Medulla oblongata (tissue), 1 donor: ENCODE results near the gene PNO1.
"Not testable (repeated sequence)": the region's sequence is repeated elsewhere in the genome, so short reads cannot be mapped to it uniquely, and the experiment has no call there.

Experiments
- DNase-seq: peaks from one replicate; pipeline ENCODE4 v3.0.0-alpha.2; 2015; ENCODE audit errors: extremely low spot score

PNO1 gene

DNA sequence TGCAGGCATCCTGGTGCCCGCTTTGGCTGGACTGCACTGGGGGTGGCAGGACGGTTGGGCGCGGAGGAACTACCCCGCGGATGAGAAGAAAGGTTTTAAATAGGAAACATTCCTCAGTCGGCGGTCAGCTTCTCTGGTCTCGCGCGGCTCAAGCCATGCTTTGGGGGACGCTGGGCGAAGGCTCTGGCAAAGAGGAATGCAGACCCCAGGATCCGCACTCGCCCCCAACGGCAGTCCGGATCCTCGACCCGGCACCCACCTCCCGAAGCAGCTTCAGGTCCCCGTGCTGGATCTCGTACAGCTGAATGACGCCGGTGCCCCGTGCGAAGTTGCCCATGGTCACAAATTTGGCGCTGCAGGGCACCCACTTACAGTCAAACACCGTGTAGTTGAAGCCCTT lies 686 bp upstream of the PNO1 start:
- DNase-seq, result no peak

DNA sequence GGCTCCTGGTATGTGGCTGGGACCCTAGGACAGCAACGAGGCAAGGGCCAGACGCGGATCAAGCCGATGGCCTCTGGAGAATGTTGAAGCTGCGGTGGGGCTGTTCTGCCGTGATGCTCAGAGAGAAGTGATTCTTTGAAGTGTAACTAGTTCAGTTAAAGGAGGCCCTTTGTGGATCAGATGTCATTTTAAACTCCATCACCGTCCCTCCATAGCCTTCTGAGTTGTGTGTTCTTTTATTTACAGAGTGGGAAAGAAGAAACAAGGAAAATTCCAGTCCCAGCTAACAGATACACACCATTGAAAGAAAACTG lies 403 bp downstream of the PNO1 start:
- no peak for DNase-seq

DNA sequence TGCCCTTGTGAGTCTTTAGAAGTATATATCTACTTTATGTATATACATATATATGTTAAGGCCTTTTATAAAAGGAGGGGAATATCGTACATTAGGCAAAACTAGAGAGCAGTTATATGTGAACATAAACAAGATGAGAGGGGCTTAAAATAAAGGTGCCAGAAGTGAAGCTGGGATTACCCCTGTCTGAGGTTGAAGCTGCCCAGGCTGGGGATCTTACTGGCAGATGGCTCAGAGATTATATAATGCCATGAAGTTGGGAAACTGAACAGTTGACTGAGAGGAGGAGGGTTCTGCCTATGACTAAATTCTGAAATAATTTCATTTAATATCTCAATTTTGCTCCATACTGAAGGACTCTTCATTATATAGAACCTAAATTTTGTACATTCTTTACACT lies 6.0 kb downstream of the PNO1 start:
- no peak for DNase-seq

DNA sequence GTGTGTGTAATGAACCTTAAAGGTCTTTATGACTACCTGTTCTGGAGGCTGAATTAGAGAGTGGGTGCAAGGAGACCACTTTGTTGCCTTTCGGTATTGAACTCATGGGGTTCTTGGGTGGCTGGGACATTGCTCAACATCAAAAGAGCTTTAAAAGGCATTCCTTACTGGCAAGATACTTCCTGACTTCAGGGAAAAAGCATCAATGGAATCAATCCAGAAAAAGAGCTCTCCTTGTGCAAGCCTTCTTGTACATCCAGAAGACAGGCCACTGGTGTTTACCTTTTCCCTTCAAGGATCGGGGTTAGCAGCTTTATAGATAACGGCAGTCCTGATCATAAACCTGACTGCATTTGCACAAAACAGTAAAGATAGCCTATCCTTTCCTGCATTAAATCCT lies 9.5 kb downstream of the PNO1 start:
- no peak for DNase-seq

DNA sequence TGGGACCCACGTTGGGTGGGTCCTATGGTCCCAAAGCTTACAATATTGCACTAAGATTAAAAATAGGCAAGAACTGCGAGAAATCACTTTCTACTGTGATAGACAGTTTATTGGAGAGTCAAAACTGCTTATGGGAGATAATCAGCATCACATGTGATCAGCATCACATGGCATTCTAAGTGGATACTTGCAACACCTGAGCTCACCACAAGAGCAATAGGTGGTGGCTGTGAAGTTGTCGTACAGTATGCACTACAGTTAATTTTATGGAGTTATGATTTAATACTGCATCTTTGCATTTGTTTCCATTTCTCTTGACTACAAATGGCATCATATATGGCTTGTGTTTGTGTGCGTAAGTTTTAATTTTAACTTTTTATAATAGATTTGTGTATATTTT lies 11.6 kb downstream of the PNO1 start:
- DNase-seq, result no peak

DNA sequence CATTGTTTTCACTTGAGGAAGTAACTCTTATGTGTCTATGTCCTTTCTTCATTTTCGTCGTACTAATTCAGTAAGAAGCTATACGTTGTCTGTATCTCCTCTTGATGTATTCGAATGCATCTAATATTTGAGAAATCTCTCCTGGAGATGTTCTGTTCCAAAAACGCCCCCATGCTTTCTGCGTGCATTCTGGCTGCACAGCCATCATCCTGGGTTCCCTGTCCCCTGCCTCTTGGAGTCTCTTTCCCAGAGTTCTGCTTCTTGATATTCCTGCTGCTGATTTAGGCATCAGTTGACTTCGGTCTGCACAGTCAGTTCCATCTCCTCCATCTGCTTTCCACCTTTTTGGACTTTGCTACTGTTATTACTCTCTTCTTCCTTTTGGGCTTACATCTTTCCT lies 13.5 kb downstream of the PNO1 start:
- no peak for DNase-seq

DNA sequence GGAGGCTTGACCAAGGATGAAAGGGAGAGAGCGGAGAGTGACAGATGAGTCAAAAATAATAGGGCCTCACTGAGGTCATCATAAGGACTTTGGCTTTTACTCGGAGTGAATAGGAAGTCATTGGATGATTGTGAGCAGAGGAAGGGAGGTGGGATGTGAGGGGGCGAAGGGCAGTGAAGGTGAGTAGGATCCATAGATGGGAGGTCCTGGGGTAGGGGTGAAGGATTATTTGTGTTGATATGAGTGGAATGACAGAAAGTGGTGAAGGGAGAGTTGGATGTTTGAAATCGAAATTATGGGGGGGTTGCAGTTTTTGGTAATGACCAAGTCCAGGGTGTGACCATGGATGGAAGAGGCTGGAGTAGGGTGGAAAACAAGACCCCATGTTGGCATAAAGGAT lies 14.0 kb downstream of the PNO1 start:
- no peak for DNase-seq

DNA sequence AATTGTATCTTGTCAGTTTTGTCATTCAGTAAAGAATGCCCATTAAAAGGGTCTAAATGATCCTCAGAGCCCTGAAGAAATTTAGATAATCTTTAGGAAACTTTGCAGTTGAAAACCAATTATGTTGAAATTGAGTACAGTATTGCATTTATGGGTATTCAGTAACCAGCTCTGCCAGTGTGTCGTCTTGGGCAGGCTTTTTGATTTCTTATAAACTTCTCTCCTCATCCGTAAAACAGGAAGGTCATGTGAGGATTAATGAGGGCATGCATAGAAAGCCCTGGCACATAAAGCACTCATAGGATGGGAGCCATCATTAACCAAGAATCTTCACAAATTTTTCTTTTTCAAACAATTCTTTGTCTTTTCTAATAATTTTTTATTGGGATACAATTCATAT lies 14.8 kb downstream of the PNO1 start:
- DNase-seq, result no peak

DNA sequence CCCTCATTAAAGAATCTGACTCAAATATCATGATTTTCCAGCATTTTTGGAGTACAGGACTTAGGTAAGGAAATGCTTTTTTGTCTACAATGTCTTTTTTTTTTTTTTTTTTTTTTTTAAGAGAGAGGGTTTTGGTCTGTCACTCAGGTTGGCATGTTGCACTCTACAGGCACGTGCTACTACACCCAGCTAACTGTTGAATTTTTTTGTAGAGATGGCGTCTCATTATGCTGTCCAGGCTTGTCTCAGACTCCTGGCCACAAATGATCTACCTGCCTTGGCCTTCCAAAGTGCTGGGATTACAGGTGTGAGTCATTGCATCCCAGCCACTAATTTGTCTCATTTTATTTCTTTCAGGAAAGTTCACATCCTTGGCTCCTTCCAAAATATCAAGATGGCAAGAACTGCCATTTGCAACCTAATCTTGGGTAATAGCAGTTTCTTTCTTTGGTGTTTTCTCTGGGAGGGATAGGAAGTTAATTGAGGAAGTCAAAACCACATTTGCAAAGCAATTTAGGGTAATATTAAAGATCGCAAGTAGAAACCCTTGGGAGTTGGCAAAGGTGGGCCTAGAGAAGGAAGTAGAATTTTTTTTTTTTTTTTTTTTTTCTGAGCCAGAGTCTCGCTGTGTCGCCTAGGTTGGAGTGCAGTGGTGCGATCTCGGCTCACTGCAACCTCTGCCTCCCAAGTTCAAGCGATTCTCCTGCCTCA lies 15.5 kb downstream of the PNO1 start:
- DNase-seq, result peak; percentile 14

DNA sequence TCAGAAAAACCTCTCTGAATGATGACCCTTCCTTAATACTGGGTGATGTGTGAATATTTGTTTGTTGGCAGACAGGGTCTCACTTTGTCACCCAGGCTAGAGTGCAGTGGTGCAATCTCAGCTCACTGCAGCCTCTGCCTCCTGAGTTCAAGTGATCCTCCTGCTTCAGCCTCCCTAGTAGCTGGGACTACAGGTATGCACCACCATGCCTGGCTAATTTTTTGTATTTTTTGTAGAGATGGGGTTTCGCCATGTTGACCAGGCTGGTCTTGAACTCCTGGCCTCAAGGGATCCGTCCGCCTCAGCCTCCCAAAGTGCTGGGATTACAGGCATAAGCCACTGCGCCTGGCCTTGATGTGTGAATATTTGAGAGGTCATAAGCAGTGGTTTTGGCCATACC lies 17.5 kb downstream of the PNO1 start:
- not testable (repeated sequence) for DNase-seq

DNA sequence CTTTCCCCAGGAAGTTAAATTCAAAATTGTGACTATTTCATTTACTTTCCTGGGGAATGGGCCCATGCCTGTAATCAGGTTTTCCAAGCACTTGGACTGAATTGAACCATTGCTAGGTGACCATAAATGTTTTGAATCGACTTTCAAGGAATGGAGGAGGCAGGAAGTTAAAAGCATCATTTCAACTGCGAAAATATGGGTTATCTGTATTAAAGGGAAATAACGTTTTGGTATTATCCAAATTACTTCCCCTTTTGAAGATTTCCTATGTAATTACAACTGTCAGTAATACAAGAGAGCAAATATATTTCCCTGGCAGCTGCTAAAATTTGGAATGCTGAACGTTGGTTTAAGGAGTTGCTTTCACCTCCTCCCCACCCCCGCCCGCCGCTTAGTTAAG lies 19.0 kb downstream of the PNO1 start:
- DNase-seq, result no peak

DNA sequence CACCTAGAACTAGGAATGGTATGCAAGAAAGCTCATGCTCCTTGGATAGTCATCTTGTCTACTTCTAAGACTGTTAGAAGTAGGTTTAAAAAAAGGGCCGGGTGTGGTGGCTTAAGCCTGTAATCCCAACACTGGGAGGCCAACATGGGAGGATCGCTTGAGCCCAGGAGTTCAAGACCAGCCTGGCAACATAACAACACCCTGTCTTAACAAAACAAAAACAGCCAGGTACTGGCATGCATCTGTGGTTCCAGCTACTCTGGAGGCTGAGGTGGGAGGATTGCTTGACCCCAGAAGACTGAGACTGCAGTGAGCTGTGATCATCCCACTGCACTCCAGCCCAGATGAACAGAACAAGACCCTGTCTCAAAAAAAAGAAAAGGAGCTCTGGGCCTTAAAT lies 19.9 kb downstream of the PNO1 start:
- no peak for DNase-seq

DNA sequence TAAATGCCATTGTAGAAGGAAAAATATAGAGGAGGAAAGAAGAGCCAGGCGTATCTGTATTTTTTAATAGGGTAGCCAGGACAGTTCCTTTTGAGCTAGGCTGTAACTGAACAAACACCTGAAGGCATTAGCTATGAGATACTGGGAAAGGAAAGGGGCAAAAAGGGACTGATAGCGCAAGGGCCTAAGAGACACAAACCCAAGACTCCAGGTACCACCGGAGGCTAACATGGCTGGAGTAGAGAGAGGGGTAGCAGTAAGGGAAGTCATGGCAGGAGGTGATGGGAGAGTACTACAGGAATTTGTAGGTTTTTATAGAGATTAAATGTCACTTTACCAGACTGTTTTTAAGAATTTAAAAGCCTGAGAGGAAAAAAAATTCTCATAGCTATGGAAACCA lies 20.7 kb downstream of the PNO1 start:
- no peak for DNase-seq

DNA sequence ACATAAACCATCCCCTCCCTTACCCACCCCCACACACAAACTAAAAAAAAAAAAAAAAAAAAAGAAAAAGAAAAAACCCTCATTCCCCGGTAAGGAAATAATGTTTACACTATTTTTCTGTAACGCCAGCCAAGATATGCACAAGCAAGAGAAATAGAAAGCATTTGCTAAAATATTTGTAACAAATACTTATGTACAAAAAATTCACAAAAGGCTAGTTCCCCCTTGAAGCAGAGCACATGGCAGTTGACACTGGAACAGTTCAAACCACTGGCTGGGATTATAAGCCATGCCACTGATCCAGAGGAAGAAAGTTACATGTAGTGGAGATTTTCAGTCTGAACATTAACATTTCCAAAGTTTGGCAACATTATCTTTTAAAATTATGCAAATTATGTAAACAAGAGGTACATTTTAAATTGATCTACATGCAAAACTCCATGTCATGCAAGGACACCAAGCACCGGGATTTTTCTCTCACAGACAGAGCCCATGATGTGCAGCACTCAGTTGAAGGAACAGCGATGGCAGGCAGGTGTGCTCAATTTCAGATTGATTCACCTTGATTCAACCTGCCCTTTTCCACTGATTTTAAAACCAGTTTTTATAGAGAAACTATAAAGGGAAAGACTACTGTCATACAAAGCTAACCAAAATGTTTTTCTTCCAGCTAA lies 21.4 kb downstream of the PNO1 start:
- no peak for DNase-seq

DNA sequence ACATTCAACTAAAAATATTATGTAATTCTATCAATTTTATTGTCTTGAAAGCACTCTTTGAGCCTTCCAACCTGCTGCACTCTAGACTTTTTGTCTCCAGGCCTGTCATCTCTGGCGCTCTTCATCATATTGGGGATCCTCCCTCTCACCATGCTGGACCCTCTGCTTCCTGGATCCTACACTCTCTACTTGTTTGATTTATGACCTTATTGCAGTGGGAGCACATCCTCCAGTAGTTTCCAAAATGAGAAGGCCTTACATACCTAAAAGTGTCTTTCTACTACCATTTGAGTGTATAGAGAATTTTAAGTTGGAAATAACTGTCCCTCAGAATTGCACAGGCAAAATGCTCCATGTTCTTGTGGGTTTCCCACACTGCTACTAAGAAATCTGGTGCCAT lies 25.2 kb downstream of the PNO1 start:
- DNase-seq, result no peak

DNA sequence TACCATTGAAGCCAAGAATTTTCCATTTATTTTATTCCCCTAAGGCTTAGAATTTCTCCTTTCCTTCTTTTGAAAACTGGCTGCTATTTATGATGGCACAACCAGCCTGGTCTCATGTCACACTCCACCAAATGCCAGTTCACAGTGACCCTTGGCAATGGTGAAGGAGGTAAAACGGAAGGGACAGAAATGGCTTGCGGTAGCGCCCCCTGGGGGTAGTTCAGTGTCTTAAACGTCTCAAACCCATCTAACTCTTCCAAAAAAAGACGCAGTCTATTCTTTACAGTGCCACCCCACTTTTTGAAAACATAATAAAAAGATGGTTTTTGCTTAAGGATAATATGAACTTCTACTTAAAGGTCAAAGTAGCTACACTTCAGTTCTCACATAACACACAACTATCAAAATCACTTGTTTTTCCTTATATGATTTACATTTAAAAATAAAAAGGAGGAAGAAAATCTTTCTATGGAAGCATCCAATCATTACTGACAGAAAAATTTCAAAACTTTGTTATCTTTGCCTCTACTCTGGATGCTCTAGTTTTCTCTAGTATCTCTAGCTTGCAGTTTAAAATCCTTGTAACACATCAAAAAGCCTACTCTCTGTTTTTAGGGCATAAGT lies 28.0 kb downstream of the PNO1 start:
- no peak for DNase-seq

DNA sequence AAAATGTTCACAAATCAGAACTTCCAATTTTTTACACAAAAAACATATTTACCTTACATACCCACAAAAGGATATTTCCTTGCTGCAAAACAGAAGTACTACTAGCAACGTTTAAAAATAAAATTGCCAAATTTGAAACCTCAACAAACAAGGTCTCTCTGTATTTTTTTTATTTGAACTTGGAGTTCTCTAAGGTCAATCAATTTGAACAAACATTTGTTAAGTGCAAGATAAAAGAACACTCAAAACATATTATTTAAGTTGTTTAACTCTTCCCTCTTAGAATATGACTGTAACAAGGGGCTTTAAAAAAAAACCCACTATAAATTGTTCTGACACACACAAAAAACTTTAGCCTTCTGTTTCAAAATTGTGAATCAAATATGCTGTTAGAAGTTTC lies 29.6 kb downstream of the PNO1 start:
- no peak for DNase-seq

DNA sequence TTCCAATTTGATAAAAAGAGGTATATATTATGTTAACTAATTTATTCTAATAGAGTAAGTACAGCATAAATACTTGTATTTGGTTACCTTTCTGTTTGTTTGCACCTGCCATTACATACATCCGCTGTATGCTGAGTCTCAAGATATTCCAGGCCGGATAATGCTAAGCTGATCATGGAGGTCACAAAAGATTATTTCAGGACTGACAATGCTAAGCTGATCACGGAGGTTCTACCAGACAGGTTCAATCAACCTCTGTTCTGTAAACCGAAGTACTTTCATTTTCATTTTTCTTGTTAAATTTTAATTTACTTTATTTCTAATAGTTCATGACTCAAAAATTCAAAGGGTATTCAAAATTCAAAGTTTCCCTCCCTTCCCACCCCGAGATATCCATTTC lies 31.1 kb downstream of the PNO1 start:
- DNase-seq, result no peak

DNA sequence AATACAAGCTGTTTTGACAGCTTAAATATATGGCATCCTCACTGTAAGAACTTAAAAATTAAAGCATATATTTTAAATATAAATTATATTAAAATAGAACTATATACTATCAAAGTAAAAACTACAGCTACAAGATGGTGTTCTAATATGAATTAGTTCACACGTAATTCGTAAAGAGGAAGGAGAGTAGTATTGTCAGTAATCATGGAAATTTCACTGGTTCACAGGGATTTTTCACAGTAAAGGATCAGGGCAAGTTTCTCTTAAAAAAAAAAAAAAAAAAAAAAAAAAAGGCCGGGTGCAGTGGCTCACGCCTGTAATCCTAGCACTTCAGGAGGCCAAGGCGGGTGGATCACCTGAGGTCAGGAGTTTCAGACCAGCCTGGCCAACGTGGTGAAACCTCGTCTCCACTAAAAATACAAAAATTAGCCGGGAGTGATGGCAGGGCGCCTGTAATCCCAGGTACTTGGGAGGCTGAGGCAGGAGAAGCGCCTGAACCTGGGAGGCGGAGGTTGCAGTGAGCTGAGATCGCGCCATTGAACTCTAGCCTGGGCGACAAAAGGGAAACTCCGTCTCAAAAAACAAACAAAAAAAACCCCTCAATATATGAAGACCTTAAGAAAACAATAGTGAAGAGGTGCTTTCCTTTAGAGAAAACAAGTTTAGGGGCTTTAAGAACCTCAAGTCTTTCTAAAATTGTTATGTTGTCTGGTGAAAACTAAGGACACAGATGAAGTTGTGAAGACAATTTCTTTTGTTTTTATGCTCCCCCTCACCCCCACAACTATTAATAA lies 32.5 kb downstream of the PNO1 start:
- DNase-seq, result no peak

DNA sequence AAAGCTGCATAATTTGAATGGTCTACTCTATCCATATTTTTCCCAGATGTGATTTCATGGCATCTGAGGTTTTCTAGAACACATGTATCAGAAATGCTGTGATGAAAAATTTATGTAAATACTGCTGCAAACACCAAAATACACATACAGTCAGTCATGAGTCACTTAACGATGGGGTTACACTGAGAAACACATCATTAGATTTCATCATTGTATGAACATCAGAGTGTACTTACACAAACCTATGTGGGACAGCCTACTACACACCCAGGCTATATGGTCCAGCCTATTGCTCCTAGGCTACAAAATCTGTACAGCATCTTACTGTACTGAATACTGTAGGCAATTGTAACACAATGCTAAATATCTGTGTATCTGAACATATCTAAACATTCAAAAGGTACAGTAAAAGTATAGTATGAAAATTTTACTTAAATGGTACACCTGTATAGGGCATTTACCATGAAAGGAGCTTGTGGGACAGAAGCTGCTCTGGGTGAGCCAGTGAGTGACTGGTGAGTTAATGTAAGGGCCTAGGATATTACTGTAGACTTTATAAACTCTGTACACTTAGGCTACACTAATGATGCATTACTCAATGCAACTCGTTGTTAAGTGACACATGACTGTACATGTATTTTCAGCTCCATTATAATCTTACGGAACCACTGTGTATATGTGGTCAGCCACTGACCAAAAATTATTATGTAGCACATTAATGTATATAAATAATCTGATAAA lies 33.5 kb downstream of the PNO1 start:
- no peak for DNase-seq

DNA sequence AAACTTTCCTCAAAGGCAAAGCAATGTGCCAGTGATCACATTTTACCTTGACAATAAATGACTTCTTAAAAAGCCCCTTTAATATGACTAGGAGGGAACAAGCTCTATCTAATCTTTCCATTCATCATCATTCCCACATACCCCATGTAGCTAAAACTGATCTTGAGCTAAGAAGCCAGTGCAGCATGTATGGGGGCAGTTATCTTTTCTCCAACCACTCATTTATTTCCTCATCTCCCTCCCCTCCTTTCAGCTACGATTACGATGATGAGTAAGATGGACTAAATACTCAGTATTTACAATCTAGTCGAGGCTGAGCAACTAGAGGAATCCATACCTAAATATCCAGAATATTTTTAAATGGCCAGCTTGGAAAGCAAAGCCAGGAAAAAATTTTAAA lies 35.5 kb downstream of the PNO1 start:
- DNase-seq, result no peak

DNA sequence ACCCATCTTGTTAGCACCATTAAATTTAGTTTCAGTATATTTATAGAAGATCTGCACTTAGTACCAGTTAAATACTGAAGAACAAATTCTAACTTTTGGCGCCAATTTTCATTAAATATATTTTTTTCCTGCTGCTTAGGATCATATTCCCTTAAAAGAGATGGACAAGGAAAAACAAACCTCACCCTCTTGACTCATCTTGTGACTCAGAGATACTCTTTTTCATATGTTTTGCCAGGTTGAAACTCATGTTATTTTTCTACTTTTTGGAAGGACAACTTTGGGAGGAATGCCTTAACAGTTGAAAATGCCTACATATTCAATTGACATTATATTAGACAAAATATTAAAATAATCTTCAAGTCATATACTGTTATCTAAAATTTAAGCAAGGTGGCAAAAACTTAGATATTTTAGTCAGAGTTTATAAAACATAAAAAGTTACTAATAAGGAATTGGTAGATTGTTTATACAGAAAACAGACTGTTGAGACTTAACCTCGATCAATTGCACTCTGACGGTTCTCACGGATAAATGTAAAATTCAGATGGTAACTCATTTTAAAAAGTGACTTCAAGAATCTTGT lies 36.2 kb downstream of the PNO1 start:
- DNase-seq, result no peak
